Dermis blood vessel endothelial cell (primary cell): Measurements from ENCODE around the gene ANKRD13D. TPM values are rescaled to one million over a fixed set of nuclear protein-coding genes. Genes with fewer than 3 reads are reported as not detected.
"Not testable (repeated sequence)": the region's sequence is repeated elsewhere in the genome, so short reads cannot be mapped to it uniquely, and the experiment has no call there.

ENCODE experiments used
- DNase-seq: peaks from one replicate; pipeline ENCODE4 v3.0.0; 2010
- total RNA-seq: library from RNA; depleted of rRNA; stranded (reverse); fragments of >200 nt; gene quantifications from 2 replicates; pipeline ENCODE4 v1.2.3, GENCODE V29; 2014

The ANKRD13D gene
- total RNA-seq, 1 donor from 2014 or later = 32.3 TPM

GRCh38 chr11:67303835-67304411 is 14.8 kb downstream of the ANKRD13D start:
- DNase-seq = peak; percentile 27

- DNase-seq = no peak
These were observed 15.5 kb downstream of the ANKRD13D start for GRCh38 chr11:67304511-67305113.

- no peak for DNase-seq
These were observed 17.9 kb downstream of the ANKRD13D start for GRCh38 chr11:67306769-67307544.

GRCh38 chr11:67307545-67308001 is 18.5 kb downstream of the ANKRD13D start:
- no peak for DNase-seq

- DNase-seq = no peak
These were observed 19.1 kb downstream of the ANKRD13D start for GRCh38 chr11:67308031-67308866.

- no peak for DNase-seq
These were observed 20.1 kb downstream of the ANKRD13D start for GRCh38 chr11:67309166-67309565.

- DNase-seq = no peak
These were observed 20.6 kb downstream of the ANKRD13D start for GRCh38 chr11:67309661-67310061.

GRCh38 chr11:67310246-67311050 is 21.3 kb downstream of the ANKRD13D start:
- DNase-seq = no peak

- no peak for DNase-seq
These were observed 22.0 kb downstream of the ANKRD13D start for GRCh38 chr11:67311051-67311555.

GRCh38 chr11:67311556-67312082 is 22.5 kb downstream of the ANKRD13D start:
- DNase-seq = no peak

- DNase-seq = no peak
These were observed 23.3 kb downstream of the ANKRD13D start for GRCh38 chr11:67312187-67313021.

GRCh38 chr11:67313125-67313890 is 24.2 kb downstream of the ANKRD13D start:
- no peak for DNase-seq

- DNase-seq = no peak
These were observed 25.1 kb downstream of the ANKRD13D start for GRCh38 chr11:67314218-67314617.

GRCh38 chr11:67315325-67315909 is 26.3 kb downstream of the ANKRD13D start:
- no peak for DNase-seq

GRCh38 chr11:67316882-67317204 is 27.7 kb downstream of the ANKRD13D start:
- no peak for DNase-seq

- peak; percentile 97 for DNase-seq
These were observed 28.2 kb downstream of the ANKRD13D start for GRCh38 chr11:67317205-67317887.

- no peak for DNase-seq
These were observed 28.9 kb downstream of the ANKRD13D start for GRCh38 chr11:67317888-67318555.

GRCh38 chr11:67318876-67319275 is 29.8 kb downstream of the ANKRD13D start:
- not testable (repeated sequence) for DNase-seq
